ENCODE results near the gene LIX1L.

LIX1L gene

GRCh38 chr1:145982010-145982723 is 24.4 kb upstream of the LIX1L start:
- Histone ChIP-seq H3K9ac (ENCODE audit: low read depth, low read length, poor library complexity, severe bottlenecking) (no peak overlapping the region), H3K4me3 (ENCODE audit: low read length, poor library complexity, severe bottlenecking) (no peak overlapping the region), H3K27me3 (ENCODE audit: insufficient read depth, low read length, poor library complexity, severe bottlenecking) (no peaks in the 10 kb centered on the region), H3K9me2 (replicated peaks; ENCODE audit: low read depth, low read length) (no peaks in the 10 kb centered on the region), H3K79me2 (ENCODE audit: insufficient read depth, low read length) (no peaks in the 10 kb centered on the region), H3K36me3 (ENCODE audit: insufficient read depth, low read length) (no peaks in the 10 kb centered on the region), H3K4me2 (ENCODE audit: low read depth, low read length, poor library complexity, severe bottlenecking) (no peak overlapping the region), H3K4me1 (ENCODE audit: insufficient read depth, low read length, poor library complexity, severe bottlenecking) (peaks cover 71% of the 10 kb centered on the region), H4K20me1 (ENCODE audit: insufficient read depth, low read length, poor library complexity, severe bottlenecking) (no peaks in the 10 kb centered on the region), H3F3A (ENCODE audit: low read depth) (peaks cover 9% of the 10 kb centered on the region; the same call in 1 of the 2 replicates), H3K9me3 (ENCODE audit: insufficient read depth, low read depth, low read length) (no peaks in the 10 kb centered on the region), H2AFZ (ENCODE audit: low read length) (no peak overlapping the region)
- TF ChIP-seq CTCF (conservative IDR thresholded peaks at IDR 0.05; ENCODE audit: low read length): no peak

- Histone ChIP-seq H3K4me3 (ENCODE audit: low read length, poor library complexity, severe bottlenecking) (peak overlapping the region; percentile 70), H4K20me1 (ENCODE audit: insufficient read depth, low read length, poor library complexity, severe bottlenecking) (no peaks in the 10 kb centered on the region), H3K9me2 (replicated peaks; ENCODE audit: low read depth, low read length) (no peaks in the 10 kb centered on the region), H3K36me3 (ENCODE audit: insufficient read depth, low read length) (no peaks in the 10 kb centered on the region), H2AFZ (ENCODE audit: low read length) (no peak overlapping the region), H3K4me1 (ENCODE audit: insufficient read depth, low read length, poor library complexity, severe bottlenecking) (peaks cover 73% of the 10 kb centered on the region), H3K4me2 (ENCODE audit: low read depth, low read length, poor library complexity, severe bottlenecking) (peak overlapping the region; percentile 87), H3F3A (ENCODE audit: low read depth) (peaks cover 9% of the 10 kb centered on the region; the same call in 1 of the 2 replicates), H3K9me3 (ENCODE audit: insufficient read depth, low read depth, low read length) (no peaks in the 10 kb centered on the region), H3K9ac (ENCODE audit: low read depth, low read length, poor library complexity, severe bottlenecking) (peak overlapping the region; percentile 79), H3K27me3 (ENCODE audit: insufficient read depth, low read length, poor library complexity, severe bottlenecking) (no peaks in the 10 kb centered on the region), H3K79me2 (ENCODE audit: insufficient read depth, low read length) (no peaks in the 10 kb centered on the region)
- no peak for TF ChIP-seq EZH2phosphoT487 (IDR thresholded peaks at IDR 0.05; ENCODE audit: borderline replicate concordance)
- no peak for TF ChIP-seq CTCF (conservative IDR thresholded peaks at IDR 0.05; ENCODE audit: low read length)
Observed at GRCh38 chr1:145980457-145980994, 22.7 kb upstream of the LIX1L start.

- Histone ChIP-seq H4K20me1 (ENCODE audit: insufficient read depth, low read length, poor library complexity, severe bottlenecking) (no peaks in the 10 kb centered on the region), H3K4me3 (ENCODE audit: low read length, poor library complexity, severe bottlenecking) (peak overlapping the region; percentile 70), H2AFZ (ENCODE audit: low read length) (no peak overlapping the region), H3K27me3 (ENCODE audit: insufficient read depth, low read length, poor library complexity, severe bottlenecking) (no peaks in the 10 kb centered on the region), H3K4me1 (ENCODE audit: insufficient read depth, low read length, poor library complexity, severe bottlenecking) (peaks cover 67% of the 10 kb centered on the region), H3K9me3 (ENCODE audit: insufficient read depth, low read depth, low read length) (no peaks in the 10 kb centered on the region), H3K36me3 (ENCODE audit: insufficient read depth, low read length) (no peaks in the 10 kb centered on the region), H3K79me2 (ENCODE audit: insufficient read depth, low read length) (no peaks in the 10 kb centered on the region), H3K9me2 (replicated peaks; ENCODE audit: low read depth, low read length) (no peaks in the 10 kb centered on the region), H3K9ac (ENCODE audit: low read depth, low read length, poor library complexity, severe bottlenecking) (peak overlapping the region; percentile 79), H3F3A (ENCODE audit: low read depth) (peaks cover 9% of the 10 kb centered on the region; the same call in 1 of the 2 replicates), H3K4me2 (ENCODE audit: low read depth, low read length, poor library complexity, severe bottlenecking) (peak overlapping the region; percentile 87)
- no peak for TF ChIP-seq EZH2phosphoT487 (IDR thresholded peaks at IDR 0.05; ENCODE audit: borderline replicate concordance)
- TF ChIP-seq CTCF (conservative IDR thresholded peaks at IDR 0.05; ENCODE audit: low read length): no peak
Observed at GRCh38 chr1:145979746-145980456, 22.1 kb upstream of the LIX1L start.

All from Loucy (cell line).